Fibroblast of upper back skin (primary cell): ENCODE results near the gene FSTL4.

ENCODE experiments used
- DNase-seq: peaks from one replicate; pipeline ENCODE4 v3.0.0-alpha.2; 2013

FSTL4 gene

GRCh38 chr5:133612249-133612860 lies at the start of gene FSTL4:
TSS of gene FSTL4 (minus strand) at chr5:133612541.
- DNase-seq, result no peak

GRCh38 chr5:133661389-133661788 lies 49.0 kb upstream of the FSTL4 start:
- no peak for DNase-seq

GRCh38 chr5:133658327-133658726 lies 46.0 kb upstream of the FSTL4 start:
- DNase-seq, result no peak

GRCh38 chr5:133657036-133657435 lies 44.7 kb upstream of the FSTL4 start:
- no peak for DNase-seq

- DNase-seq, result no peak
Observed at GRCh38 chr5:133655966-133656365, 43.6 kb upstream of the FSTL4 start.

GRCh38 chr5:133653760-133654049 lies 41.4 kb upstream of the FSTL4 start:
- DNase-seq, result no peak

- DNase-seq, result no peak
Observed at GRCh38 chr5:133652951-133653759, 40.8 kb upstream of the FSTL4 start.

- DNase-seq, result no peak
Observed at GRCh38 chr5:133644000-133644865, 31.9 kb upstream of the FSTL4 start.

GRCh38 chr5:133643365-133643764 lies 31.0 kb upstream of the FSTL4 start:
- no peak for DNase-seq

GRCh38 chr5:133642153-133642722 lies 29.9 kb upstream of the FSTL4 start:
- DNase-seq, result no peak

GRCh38 chr5:133641683-133642082 lies 29.3 kb upstream of the FSTL4 start:
- no peak for DNase-seq

- no peak for DNase-seq
Observed at GRCh38 chr5:133639850-133640528, 27.6 kb upstream of the FSTL4 start.

- no peak for DNase-seq
Observed at GRCh38 chr5:133638436-133638835, 26.1 kb upstream of the FSTL4 start.

- DNase-seq, result no peak
Observed at GRCh38 chr5:133637206-133637605, 24.9 kb upstream of the FSTL4 start.

GRCh38 chr5:133635051-133635450 lies 22.7 kb upstream of the FSTL4 start:
- peak; percentile 73 for DNase-seq

- no peak for DNase-seq
Observed at GRCh38 chr5:133627180-133627579, 14.8 kb upstream of the FSTL4 start.

GRCh38 chr5:133624316-133624715 lies 12.0 kb upstream of the FSTL4 start:
- DNase-seq, result no peak

- DNase-seq, result no peak
Observed at GRCh38 chr5:133618141-133618540, 5.8 kb upstream of the FSTL4 start.

- DNase-seq, result no peak
Observed at GRCh38 chr5:133613743-133614142, 1.4 kb upstream of the FSTL4 start.

- no peak for DNase-seq
Observed at GRCh38 chr5:133613184-133613583, 843 bp upstream of the FSTL4 start.

GRCh38 chr5:133611357-133612248 lies 738 bp downstream of the FSTL4 start:
- no peak for DNase-seq
